ENCODE results near the gene SLC17A5.

The SLC17A5 gene

DNA sequence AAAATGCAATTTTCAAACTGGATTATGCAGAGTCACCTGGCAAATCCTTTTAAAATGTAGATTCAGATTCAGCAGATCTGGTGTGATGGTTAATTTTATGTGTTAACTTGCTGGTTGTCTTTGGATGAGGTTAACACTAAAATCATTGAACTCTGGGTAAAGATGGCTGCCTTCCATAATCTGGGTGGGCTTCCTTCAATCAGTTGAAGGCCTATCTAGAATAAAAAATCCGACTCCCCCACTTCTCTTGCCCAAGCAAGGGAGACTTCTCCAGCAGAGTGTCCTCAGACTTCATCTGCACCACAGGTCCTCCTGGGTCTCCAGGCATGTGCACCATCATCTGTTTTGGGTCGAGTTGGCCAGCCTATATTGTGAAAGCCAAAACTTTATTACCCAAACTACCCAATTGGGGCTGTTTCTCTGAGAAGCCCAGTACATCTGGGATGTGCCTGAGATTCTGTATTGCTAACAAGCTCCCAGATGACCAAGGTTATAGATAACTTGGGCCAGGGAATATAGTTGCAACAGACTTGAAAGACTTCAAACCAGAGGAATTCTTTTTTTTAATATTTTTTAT is 1.6 kb upstream of the SLC17A5 start:
- DNase-seq = no peak
- H3K4me3 ChIP-seq (ENCODE audit: low read depth, low read length) = no peak overlapping the region
- H3K27me3 ChIP-seq (ENCODE audit: insufficient read depth, low read depth, severe bottlenecking) = no peaks in the 10 kb centered on the region
- no peaks in the 10 kb centered on the region for H3K9me3 ChIP-seq (ENCODE audit: severe bottlenecking)
- no peak overlapping the region for H3K27ac ChIP-seq
- TF ChIP-seq, protein P1, sequence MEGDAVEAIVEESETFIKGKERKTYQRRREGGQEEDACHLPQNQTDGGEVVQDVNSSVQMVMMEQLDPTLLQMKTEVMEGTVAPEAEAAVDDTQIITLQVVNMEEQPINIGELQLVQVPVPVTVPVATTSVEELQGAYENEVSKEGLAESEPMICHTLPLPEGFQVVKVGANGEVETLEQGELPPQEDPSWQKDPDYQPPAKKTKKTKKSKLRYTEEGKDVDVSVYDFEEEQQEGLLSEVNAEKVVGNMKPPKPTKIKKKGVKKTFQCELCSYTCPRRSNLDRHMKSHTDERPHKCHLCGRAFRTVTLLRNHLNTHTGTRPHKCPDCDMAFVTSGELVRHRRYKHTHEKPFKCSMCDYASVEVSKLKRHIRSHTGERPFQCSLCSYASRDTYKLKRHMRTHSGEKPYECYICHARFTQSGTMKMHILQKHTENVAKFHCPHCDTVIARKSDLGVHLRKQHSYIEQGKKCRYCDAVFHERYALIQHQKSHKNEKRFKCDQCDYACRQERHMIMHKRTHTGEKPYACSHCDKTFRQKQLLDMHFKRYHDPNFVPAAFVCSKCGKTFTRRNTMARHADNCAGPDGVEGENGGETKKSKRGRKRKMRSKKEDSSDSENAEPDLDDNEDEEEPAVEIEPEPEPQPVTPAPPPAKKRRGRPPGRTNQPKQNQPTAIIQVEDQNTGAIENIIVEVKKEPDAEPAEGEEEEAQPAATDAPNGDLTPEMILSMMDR (IDR thresholded peaks at IDR 0.05; ENCODE audit: low read depth, low read length) = no peak
- no peaks in the 10 kb centered on the region for H3K36me3 ChIP-seq

DNA sequence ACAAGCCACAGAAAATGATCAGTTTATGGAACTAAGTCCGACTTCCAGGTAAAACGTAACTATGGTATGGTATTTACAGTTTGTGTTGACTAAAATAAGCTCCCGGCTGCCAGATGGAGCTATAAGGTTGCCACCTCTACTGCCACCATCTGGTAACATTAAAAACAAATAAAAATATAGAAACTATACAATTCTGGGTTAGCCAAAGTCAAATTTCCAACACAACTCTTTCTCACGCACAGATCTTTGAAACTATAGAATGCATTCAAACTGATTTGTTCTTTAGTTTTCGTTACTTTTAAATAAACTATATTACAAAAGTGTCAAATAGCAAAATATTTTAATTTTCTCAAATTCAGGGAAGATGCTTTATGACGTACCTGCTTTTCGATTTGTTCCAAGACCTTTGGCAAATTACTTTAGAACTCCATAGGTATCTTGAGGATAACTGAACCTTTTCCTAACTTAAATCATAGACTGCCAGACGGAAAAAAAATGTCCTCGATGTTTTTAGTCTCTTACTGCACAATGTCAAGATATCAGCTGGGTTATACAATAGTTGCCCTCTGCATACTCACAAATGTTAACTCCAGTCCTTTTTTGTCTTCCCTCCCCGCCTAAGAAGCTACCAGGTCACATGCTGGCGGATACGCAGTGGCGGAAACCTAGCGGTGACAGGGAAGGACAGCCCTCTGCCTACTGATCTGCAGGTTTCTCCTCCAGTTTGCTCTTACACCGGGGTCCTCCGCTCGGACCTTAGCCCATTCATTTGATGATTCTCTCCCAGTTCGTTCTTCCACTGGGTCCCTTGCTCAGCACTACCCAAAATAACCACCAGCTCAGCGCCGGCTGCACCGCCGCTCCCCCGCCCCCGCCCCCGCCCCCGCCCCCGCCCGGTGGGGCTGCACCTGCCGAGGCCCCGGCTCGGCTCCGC is 888 bp downstream of the SLC17A5 start:
- Histone ChIP-seq H3K4me3 (ENCODE audit: low read depth, low read length) (peak overlapping the region; percentile 81), H3K27ac (peak overlapping the region; percentile 88), H3K9me3 (ENCODE audit: severe bottlenecking) (no peaks in the 10 kb centered on the region), H3K27me3 (ENCODE audit: insufficient read depth, low read depth, severe bottlenecking) (no peaks in the 10 kb centered on the region), H3K36me3 (no peaks in the 10 kb centered on the region; the same call in 1 of the 2 replicates)
- TF ChIP-seq, protein P1 (IDR thresholded peaks at IDR 0.05; ENCODE audit: low read depth, low read length) = peak; percentile 20; the same call in 1 of the 2 replicates
- DNase-seq = peak; percentile 60

DNA sequence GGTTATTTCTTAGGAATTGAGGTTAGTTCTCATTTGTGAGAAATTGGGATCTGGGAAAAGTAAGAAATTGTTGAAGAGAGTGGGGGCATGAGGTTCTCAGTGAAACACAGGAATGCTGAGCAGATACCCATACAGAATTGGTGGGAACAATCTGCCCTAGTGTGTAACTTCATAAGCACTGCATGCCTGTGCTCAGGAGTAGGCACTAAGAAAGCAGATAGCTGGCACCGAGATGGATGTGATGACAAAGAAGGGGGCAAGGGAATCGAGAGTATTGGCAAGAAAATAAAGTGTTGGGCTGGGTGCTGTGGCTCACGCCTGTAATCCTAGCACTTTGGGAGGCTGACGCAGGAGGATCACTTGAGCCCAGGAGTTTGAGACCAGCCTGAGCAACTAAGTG is 4.0 kb downstream of the SLC17A5 start:
- DNase-seq = no peak
- no peaks in the 10 kb centered on the region; the same call in 1 of the 2 replicates for H3K36me3 ChIP-seq
- H3K4me3 ChIP-seq (ENCODE audit: low read depth, low read length) = no peak overlapping the region
- TF ChIP-seq, protein P1 (IDR thresholded peaks at IDR 0.05; ENCODE audit: low read depth, low read length) = no peak
- no peak overlapping the region for H3K27ac ChIP-seq
- no peaks in the 10 kb centered on the region for H3K27me3 ChIP-seq (ENCODE audit: insufficient read depth, low read depth, severe bottlenecking)
- H3K9me3 ChIP-seq (ENCODE audit: severe bottlenecking) = no peaks in the 10 kb centered on the region

DNA sequence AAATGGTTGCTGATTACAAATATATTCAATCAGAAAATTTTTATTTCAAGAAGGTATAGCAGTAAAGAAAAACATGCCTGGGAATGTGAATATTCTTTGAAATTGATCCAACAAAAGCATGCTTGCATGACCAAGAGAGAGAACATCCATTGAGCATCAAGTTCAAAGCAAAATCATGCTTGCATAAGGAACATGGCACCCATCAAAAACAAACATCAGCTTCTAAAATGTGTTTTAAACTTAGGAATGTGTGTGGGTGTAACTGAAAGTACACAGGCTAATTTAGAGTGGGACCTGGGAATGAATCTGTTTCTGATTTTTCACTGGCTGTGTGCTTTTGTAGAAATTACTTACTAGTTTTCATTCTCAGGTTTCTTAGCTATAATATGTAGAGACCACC is 5.6 kb downstream of the SLC17A5 start:
- no peaks in the 10 kb centered on the region; the same call in 1 of the 2 replicates for H3K36me3 ChIP-seq
- no peak for DNase-seq
- no peak overlapping the region for H3K4me3 ChIP-seq (ENCODE audit: low read depth, low read length)
- H3K27ac ChIP-seq = no peak overlapping the region
- TF ChIP-seq, protein P1 (IDR thresholded peaks at IDR 0.05; ENCODE audit: low read depth, low read length) = no peak
- no peaks in the 10 kb centered on the region for H3K9me3 ChIP-seq (ENCODE audit: severe bottlenecking)
- no peaks in the 10 kb centered on the region for H3K27me3 ChIP-seq (ENCODE audit: insufficient read depth, low read depth, severe bottlenecking)

DNA sequence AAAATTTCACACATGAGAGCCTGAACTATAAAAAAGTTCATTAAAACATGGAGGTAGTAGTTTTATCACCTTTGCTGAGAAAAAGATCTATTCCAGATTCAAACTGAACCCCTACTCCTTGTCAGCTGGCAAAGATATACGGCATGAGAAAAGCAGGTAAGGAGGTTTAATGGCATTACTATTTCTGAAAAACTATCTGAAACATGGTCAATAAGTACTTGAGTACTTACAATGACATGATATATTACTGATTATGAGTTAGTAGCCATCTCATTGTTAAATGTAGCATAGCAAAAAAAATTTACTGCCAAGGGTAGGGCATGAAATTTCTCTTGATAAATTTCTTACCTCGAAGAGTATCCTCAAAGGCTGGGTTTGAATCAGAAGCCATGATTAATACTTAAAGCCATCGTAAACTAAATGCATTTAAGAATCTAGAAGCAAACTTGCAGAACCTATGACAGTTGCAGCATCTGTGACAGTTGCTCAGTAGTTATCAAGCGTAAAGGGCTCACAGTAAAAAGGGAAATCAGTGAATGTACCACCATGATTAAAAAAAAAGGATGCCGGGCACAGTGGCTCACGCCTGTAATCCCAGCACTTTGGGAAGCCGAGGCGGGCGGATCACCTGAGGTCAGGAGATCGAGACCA is 8.7 kb downstream of the SLC17A5 start:
- Histone ChIP-seq H3K4me3 (ENCODE audit: low read depth, low read length) (no peak overlapping the region), H3K36me3 (peaks cover 1% of the 10 kb centered on the region; the same call in 1 of the 2 replicates), H3K9me3 (ENCODE audit: severe bottlenecking) (no peaks in the 10 kb centered on the region), H3K27me3 (ENCODE audit: insufficient read depth, low read depth, severe bottlenecking) (no peaks in the 10 kb centered on the region), H3K27ac (no peak overlapping the region)
- DNase-seq = no peak
- TF ChIP-seq, protein P1 (IDR thresholded peaks at IDR 0.05; ENCODE audit: low read depth, low read length) = no peak

All from WERI-Rb-1 (cell line).